Panc1 (cell line): Measurements from ENCODE around the gene WDR83. TPM values are rescaled to one million over a fixed set of nuclear protein-coding genes. Genes with fewer than 3 reads are reported as not detected.
"Not testable (repeated sequence)": the region's sequence is repeated elsewhere in the genome, so short reads cannot be mapped to it uniquely, and the experiment has no call there.

Experiments
- ATAC-seq: fragments of 200-7000 bp; cut with Tn5 transposase; 2 replicates; pipeline ENCODE4 v1.9.1; 2020; ENCODE audit warnings: mild to moderate bottlenecking, moderate library complexity
- BruUV-seq: library from RNA; stranded (reverse); fragments of 400-500 nt; replicated peaks from 2 replicates; lab custom pipeline; 2021; lab: Mats Ljungman, UMichigan
- CTCF ChIA-PET: fragments of 300-600 bp; sonication (Branson Sonifier 250); formaldehyde crosslinking; loops from one replicate; lab custom pipeline; 2022; ENCODE audit warnings: antibody characterized with exemption; lab: Charles Lee
- POLR2A ChIA-PET: fragments of 300-600 bp; sonication (Branson Sonifier 250); formaldehyde crosslinking; loops from one replicate; lab custom pipeline; 2022; ENCODE audit warnings: antibody characterized with exemption; lab: Charles Lee
- DNase-seq: peaks from one replicate; pipeline ENCODE4 v3.0.0-alpha.2; 2010; ENCODE audit warnings: low read depth, low spot score
- H3K27ac ChIP-seq: 2 replicates; pipeline ENCODE4 v1.5.1; 2011; ENCODE audit warnings: mild to moderate bottlenecking, low read length, inconsistent platforms
- H3K27me3 ChIP-seq: fragments of 200-500 bp; sonication (Bioruptor generic); 2 replicates; pipeline ENCODE4 v1.6.0; 2014; ENCODE audit warnings: low read length, inconsistent platforms; ENCODE audit not compliant: control insufficient read depth, insufficient read depth
- H3K36me3 ChIP-seq: fragments of 200-500 bp; sonication (Bioruptor generic); 2 replicates; pipeline ENCODE4 v1.5.1; 2014; ENCODE audit warnings: inconsistent platforms, mild to moderate bottlenecking, low read length, moderate library complexity; ENCODE audit not compliant: control insufficient read depth, insufficient read depth
- H3K4me1 ChIP-seq: 2 replicates; pipeline ENCODE4 v1.5.1; 2011; ENCODE audit warnings: inconsistent platforms, mild to moderate bottlenecking, low read length, moderate library complexity; ENCODE audit not compliant: control insufficient read depth, insufficient read depth
- H3K4me3 ChIP-seq, 2 experiments: 2 replicates each; pipeline ENCODE4 v1.5.1; 2011 to 2012; ENCODE audit warnings: low read depth in 2 of 2, low read length in 2 of 2, mild to moderate bottlenecking in 2 of 2, inconsistent platforms in 1 of 2, moderate library complexity in 1 of 2
- H3K9me3 ChIP-seq: fragments of 200-500 bp; sonication (Bioruptor generic); 2 replicates; pipeline ENCODE4 v1.5.1; 2014; ENCODE audit warnings: low read depth, mild to moderate bottlenecking, inconsistent platforms, low read length, moderate library complexity; ENCODE audit not compliant: control insufficient read depth, insufficient read depth
- POLR2AphosphoS5 ChIP-seq: IDR thresholded peaks from 2 replicates; pipeline ENCODE4 v1.6.1; 2012; ENCODE audit warnings: mild to moderate bottlenecking, low read depth, low read length, moderate library complexity
- REST ChIP-seq, 2 experiments: IDR thresholded peaks; 2 replicates each; pipeline ENCODE4 v1.6.1; 2011 to 2012; ENCODE audit warnings: low read depth in 2 of 2, control low read depth in 1 of 2, low read length in 1 of 2, mild to moderate bottlenecking in 1 of 2, moderate library complexity in 1 of 2; ENCODE audit not compliant: insufficient read depth in 1 of 2
- SIN3A ChIP-seq: IDR thresholded peaks from 2 replicates; pipeline ENCODE4 v1.6.1; 2012; ENCODE audit warnings: low read depth, mild to moderate bottlenecking, low read length, moderate library complexity, borderline replicate concordance; ENCODE audit not compliant: insufficient read depth
- TCF7L2 ChIP-seq: IDR thresholded peaks from 2 replicates; pipeline ENCODE4 v1.6.1; 2011; ENCODE audit warnings: mild to moderate bottlenecking, low read depth, low read length, inconsistent platforms
- in situ Hi-C: cut with HindIII; loops from 2 replicates; pipeline ENCODE4 v1.10.0; 2016; ENCODE audit warnings: low sequenced_read_pairs, low pct_unique_long_range_greater_than_20kb
- intact Hi-C: fragments of 100-400 bp; cut with micrococcal nuclease; formaldehyde crosslinking; loops from one replicate; pipeline ENCODE4 v1.10.0; 2022; ENCODE audit not compliant: unreplicated experiment
- total RNA-seq: library from RNA; stranded (reverse); gene quantifications from one replicate; pipeline ENCODE4 v1.2.1, GENCODE V29; 2021; ENCODE audit not compliant: unreplicated experiment
- TF ChIP-seq, protein P1 (sequence below): fragments of 450-650 bp; IDR thresholded peaks from 2 replicates; pipeline ENCODE4 v1.5.1; 2017; ENCODE audit warnings: mild to moderate bottlenecking

WDR83 gene
- total RNA-seq, 1 experiment from 2014 or later = 10.8 TPM

DNA sequence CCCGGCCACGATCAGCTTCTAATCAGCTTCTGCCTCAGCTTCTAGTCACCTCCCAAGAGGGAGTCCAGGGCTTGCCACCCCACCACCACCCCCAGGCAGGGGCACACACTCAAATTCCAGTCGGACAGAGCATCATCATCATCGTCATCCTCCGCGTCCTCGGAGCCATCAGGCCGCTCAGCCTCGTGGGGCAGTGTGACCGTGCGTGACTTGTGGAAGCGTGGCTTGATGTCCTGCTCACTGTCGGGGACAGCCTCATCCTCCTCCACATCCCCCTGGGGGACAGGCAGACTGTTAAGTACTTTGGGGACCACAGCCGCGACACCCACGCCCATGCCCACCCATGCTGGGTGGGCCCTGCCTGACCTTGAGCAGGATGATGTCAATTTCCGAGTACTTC is 44.6 kb downstream of the WDR83 start:
- intact Hi-C loops (no loop called here), in situ Hi-C loops (no loop called here)
- POLR2A ChIA-PET = no interaction called here
- no peak for ATAC-seq
- Histone ChIP-seq H3K36me3 (peaks cover 8% of the 10 kb centered on the region), H3K9me3 (no peaks in the 10 kb centered on the region), H3K4me3 (no peak overlapping the region), H3K4me1 (no peaks in the 10 kb centered on the region), H3K27ac (no peak overlapping the region), H3K27me3 (no peaks in the 10 kb centered on the region)
- CTCF ChIA-PET = no interaction called here
- no TSS peak for BruUV-seq
- no peak for TF ChIP-seq POLR2AphosphoS5
- TF ChIP-seq REST (IDR thresholded peaks at IDR 0.05; ENCODE audit: insufficient read depth in 1 of 2, low read depth in 2 of 2, low read length in 1 of 2) = no peak
- TF ChIP-seq SIN3A = no peak
- TF ChIP-seq, protein P1, sequence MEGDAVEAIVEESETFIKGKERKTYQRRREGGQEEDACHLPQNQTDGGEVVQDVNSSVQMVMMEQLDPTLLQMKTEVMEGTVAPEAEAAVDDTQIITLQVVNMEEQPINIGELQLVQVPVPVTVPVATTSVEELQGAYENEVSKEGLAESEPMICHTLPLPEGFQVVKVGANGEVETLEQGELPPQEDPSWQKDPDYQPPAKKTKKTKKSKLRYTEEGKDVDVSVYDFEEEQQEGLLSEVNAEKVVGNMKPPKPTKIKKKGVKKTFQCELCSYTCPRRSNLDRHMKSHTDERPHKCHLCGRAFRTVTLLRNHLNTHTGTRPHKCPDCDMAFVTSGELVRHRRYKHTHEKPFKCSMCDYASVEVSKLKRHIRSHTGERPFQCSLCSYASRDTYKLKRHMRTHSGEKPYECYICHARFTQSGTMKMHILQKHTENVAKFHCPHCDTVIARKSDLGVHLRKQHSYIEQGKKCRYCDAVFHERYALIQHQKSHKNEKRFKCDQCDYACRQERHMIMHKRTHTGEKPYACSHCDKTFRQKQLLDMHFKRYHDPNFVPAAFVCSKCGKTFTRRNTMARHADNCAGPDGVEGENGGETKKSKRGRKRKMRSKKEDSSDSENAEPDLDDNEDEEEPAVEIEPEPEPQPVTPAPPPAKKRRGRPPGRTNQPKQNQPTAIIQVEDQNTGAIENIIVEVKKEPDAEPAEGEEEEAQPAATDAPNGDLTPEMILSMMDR = no peak
- TF ChIP-seq TCF7L2 = no peak
- no peak for DNase-seq

DNA sequence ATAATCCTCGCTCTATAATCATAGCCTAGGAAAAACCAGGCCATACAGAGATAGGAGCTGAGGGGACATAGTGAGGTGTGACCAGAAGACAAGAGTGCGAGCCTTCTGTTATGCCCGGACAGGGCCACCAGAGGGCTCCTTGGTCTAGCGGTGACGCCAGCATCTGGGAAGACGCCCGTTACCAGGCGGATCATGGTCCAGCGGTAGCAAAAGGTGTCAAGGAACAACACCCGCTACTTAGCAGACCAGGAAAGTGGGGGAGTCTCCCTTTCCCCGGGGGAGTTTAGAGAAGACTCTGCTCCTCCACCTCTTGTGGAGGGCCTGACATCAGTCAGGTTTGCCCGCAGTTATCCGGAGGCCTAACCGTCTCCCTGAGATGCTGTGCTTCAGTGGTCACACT is 45.5 kb downstream of the WDR83 start:
- TF ChIP-seq, protein P1 = peak; percentile 34
- H3K4me1 ChIP-seq, BruUV-seq, H3K27me3 ChIP-seq, in situ Hi-C loops, POLR2A ChIA-PET, H3K4me3 ChIP-seq, DNase-seq, H3K9me3 ChIP-seq, H3K27ac ChIP-seq, H3K36me3 ChIP-seq, ATAC-seq, intact Hi-C loops, CTCF ChIA-PET: not testable (repeated sequence)

- intact Hi-C loops, H3K4me3 ChIP-seq, BruUV-seq, H3K36me3 ChIP-seq, H3K27me3 ChIP-seq, POLR2A ChIA-PET, in situ Hi-C loops, H3K4me1 ChIP-seq, DNase-seq, H3K9me3 ChIP-seq, H3K27ac ChIP-seq, ATAC-seq: not testable (repeated sequence)
- CTCF ChIA-PET = interaction anchor here (1.2 kb wide), 1 partner anchor 77 kb away, joined by 4 read pairs; no protein-coding TSS in a partner anchor
Measured at GRCh38 chr19:12713304-12713703, 46.7 kb downstream of the WDR83 start.
